HCT116 (cell line): ENCODE data around the gene SRRM2. TPM values are rescaled to one million over a fixed set of nuclear protein-coding genes. Genes with fewer than 3 reads are reported as not detected.

Experiments used
- ATAC-seq: fragments of 200-7000 bp; cut with Tn5 transposase; 2 replicates; pipeline ENCODE4 v1.9.1; 2020; ENCODE audit warnings: mild to moderate bottlenecking, moderate library complexity
- BruUV-seq: library from RNA; stranded (reverse); fragments of 400-500 nt; replicated peaks from 2 replicates; lab custom pipeline; 2021; lab: Mats Ljungman, UMichigan
- CTCF ChIA-PET: fragments of 300-600 bp; sonication (Branson Sonifier 250); formaldehyde crosslinking; loops from one replicate; lab custom pipeline; 2021; ENCODE audit warnings: antibody characterized with exemption; lab: Charles Lee
- POLR2A ChIA-PET: fragments of 300-600, 350-600 bp; sonication (Branson Sonifier 250); formaldehyde crosslinking; loops from one replicate; lab custom pipeline; 2021; ENCODE audit warnings: antibody characterized with exemption; lab: Charles Lee
- RAD21 ChIA-PET, 2 experiments: fragments of 300-600 bp; sonication (Branson Sonifier 250); formaldehyde crosslinking; loops; one replicate each; lab custom pipeline; 2023; ENCODE audit warnings: low total read pairs in 2 of 2; ENCODE audit not compliant: uncharacterized antibody in 2 of 2, unreplicated experiment in 2 of 2, low non-redundant PET in 1 of 2; lab: Charles Lee
- DNase-seq: peaks from one replicate; pipeline ENCODE4 v3.0.0-alpha.2; 2010; ENCODE audit warnings: low read depth, low spot score
- H2AFZ ChIP-seq: fragments of 200-600 bp; shearing (Covaris generic), sonication (generic); 2 replicates; pipeline ENCODE4 v1.6.1; 2017; ENCODE audit warnings: low read depth, mixed run types, mixed read lengths, antibody characterized with exemption, low read length; ENCODE audit not compliant: poor library complexity, severe bottlenecking
- H3K27ac ChIP-seq: 2 replicates; pipeline ENCODE4 v1.5.1; 2012; ENCODE audit warnings: low read depth, low read length
- H3K27me3 ChIP-seq: fragments of 200-600 bp; sonication (generic); 2 replicates; pipeline ENCODE4 v1.6.1; 2016; ENCODE audit warnings: mixed run types, low read length, mixed read lengths; ENCODE audit not compliant: insufficient read depth
- H3K36me3 ChIP-seq, 2 experiments: fragments of 200-500 bp in 1 of 2; fragments of 200-600 bp in 1 of 2; sonication (Bioruptor generic) in 1 of 2; sonication (generic) in 1 of 2; 2 replicates each; pipeline versions ENCODE4 v1.5.1 to v1.6.1; 2014 to 2016; ENCODE audit warnings: low read length in 2 of 2, inconsistent platforms in 1 of 2, mixed read lengths in 1 of 2, mixed run types in 1 of 2; ENCODE audit not compliant: insufficient read depth in 2 of 2, control insufficient read depth in 1 of 2
- H3K4me1 ChIP-seq, 2 experiments: fragments of 200-600 bp in 1 of 2; sonication (generic) in 1 of 2; 2 replicates each; pipeline versions ENCODE4 v1.5.1 to v1.6.1; 2012 to 2017; ENCODE audit warnings: low read length in 2 of 2, inconsistent platforms in 1 of 2, mild to moderate bottlenecking in 1 of 2, mixed read lengths in 1 of 2, mixed run types in 1 of 2, moderate library complexity in 1 of 2; ENCODE audit not compliant: insufficient read depth in 2 of 2, control insufficient read depth in 1 of 2
- H3K4me2 ChIP-seq: fragments of 200-600 bp; sonication (generic); 2 replicates; pipeline ENCODE4 v1.6.1; 2017; ENCODE audit warnings: mixed run types, low read length, mixed read lengths
- H3K4me3 ChIP-seq, 2 experiments: fragments of 200-600 bp in 1 of 2; sonication (generic) in 1 of 2; replicated peaks in 1 of 2; 2 replicates each; pipeline ENCODE4 v1.5.1; 2011 to 2016; ENCODE audit warnings: low read length in 2 of 2, control low read depth in 1 of 2, low read depth in 1 of 2, mild to moderate bottlenecking in 1 of 2, mixed read lengths in 1 of 2, mixed run types in 1 of 2
- H3K79me2 ChIP-seq: fragments of 200-600 bp; sonication (generic); 2 replicates; pipeline ENCODE4 v1.6.1; 2017; ENCODE audit warnings: mild to moderate bottlenecking, mixed run types, low read length, moderate library complexity, mixed read lengths; ENCODE audit not compliant: insufficient read depth
- H3K9ac ChIP-seq: fragments of 200-600 bp; sonication (generic); 2 replicates; pipeline ENCODE4 v1.6.1; 2016; ENCODE audit warnings: low read length, mixed read lengths
- H3K9me2 ChIP-seq: fragments of 200-600 bp; sonication (generic), shearing (Covaris generic); 2 replicates; pipeline ENCODE4 v1.6.1; 2017; ENCODE audit warnings: mixed run types, mild to moderate bottlenecking, moderate library complexity; ENCODE audit not compliant: insufficient read depth
- H3K9me3 ChIP-seq, 2 experiments: fragments of 200-500 bp in 1 of 2; fragments of 200-600 bp in 1 of 2; sonication (Bioruptor generic) in 1 of 2; sonication (generic) in 1 of 2; 2 replicates each; pipeline ENCODE4 v1.6.1; 2014 to 2017; ENCODE audit warnings: low read length in 2 of 2, mixed read lengths in 2 of 2, inconsistent platforms in 1 of 2, low read depth in 1 of 2, mild to moderate bottlenecking in 1 of 2, mixed run types in 1 of 2, moderate library complexity in 1 of 2; ENCODE audit not compliant: control insufficient read depth in 1 of 2, insufficient read depth in 1 of 2
- H4K20me1 ChIP-seq: fragments of 200-600 bp; sonication (generic), shearing (Covaris generic); 2 replicates; pipeline ENCODE4 v1.6.1; 2017; ENCODE audit warnings: mixed run types, mild to moderate bottlenecking, moderate library complexity; ENCODE audit not compliant: insufficient read depth
- CBX3 ChIP-seq: IDR thresholded peaks from 2 replicates; pipeline ENCODE4 v1.6.1; 2012; ENCODE audit warnings: low read depth
- EGR1 ChIP-seq: IDR thresholded peaks from 2 replicates; pipeline ENCODE4 v1.6.1; 2012; ENCODE audit warnings: low read depth
- ELF1 ChIP-seq: IDR thresholded peaks from 2 replicates; pipeline ENCODE4 v1.6.1; 2012; ENCODE audit warnings: low read depth, borderline replicate concordance
- EZH2 ChIP-seq: fragments of 200-600 bp; sonication (generic); IDR thresholded peaks from 2 replicates; pipeline ENCODE4 v1.6.1; 2017; ENCODE audit warnings: antibody characterized with exemption, mixed run types
- EZH2phosphoT487 ChIP-seq: fragments of 200-600 bp; IDR thresholded peaks from 2 replicates; pipeline ENCODE4 v1.6.1; 2018; ENCODE audit warnings: antibody characterized with exemption, borderline replicate concordance
- JUND ChIP-seq: IDR thresholded peaks from 2 replicates; pipeline ENCODE4 v1.6.1; 2012
- POLR2A ChIP-seq: IDR thresholded peaks from 2 replicates; pipeline ENCODE4 v1.7.0; 2011; ENCODE audit warnings: borderline replicate concordance; ENCODE audit not compliant: insufficient read depth, insufficient read length; ENCODE audit errors: extremely low read depth
- SIN3A ChIP-seq: IDR thresholded peaks from 2 replicates; pipeline ENCODE4 v1.6.1; 2012; ENCODE audit warnings: low read depth
- SP1 ChIP-seq: IDR thresholded peaks from 2 replicates; pipeline ENCODE4 v1.6.1; 2012; ENCODE audit warnings: low read depth
- SRF ChIP-seq: IDR thresholded peaks from 2 replicates; pipeline ENCODE4 v1.6.1; 2012; ENCODE audit warnings: low read depth
- TCF7L2 ChIP-seq: IDR thresholded peaks from 2 replicates; pipeline ENCODE4 v1.7.0; 2011; ENCODE audit warnings: borderline replicate concordance, inconsistent platforms; ENCODE audit not compliant: insufficient read depth, insufficient read length; ENCODE audit errors: extremely low read depth
- YY1 ChIP-seq: IDR thresholded peaks from 2 replicates; pipeline ENCODE4 v1.6.1; 2011; ENCODE audit warnings: low read length, low read depth, moderate library complexity, mild to moderate bottlenecking; ENCODE audit not compliant: insufficient replicate concordance; ENCODE audit errors: extremely low read depth
- ZFX ChIP-seq: fragments of 450-650 bp; IDR thresholded peaks from 2 replicates; pipeline ENCODE4 v1.6.1; 2017
- ZNF274 ChIP-seq: fragments of 200-500 bp; sonication (Bioruptor generic); IDR thresholded peaks from 2 replicates; pipeline ENCODE4 v1.6.1; 2014; ENCODE audit warnings: mild to moderate bottlenecking, low read depth, low read length, inconsistent platforms
- intact Hi-C: fragments of 100-400 bp; cut with micrococcal nuclease; formaldehyde crosslinking; loops from 2 replicates; pipeline ENCODE4 v1.10.0; 2022
- total RNA-seq: library from RNA; stranded (reverse); gene quantifications from one replicate; pipeline ENCODE4 v1.2.1, GENCODE V29; 2021; ENCODE audit not compliant: unreplicated experiment
- TF ChIP-seq, protein P1 (sequence below): IDR thresholded peaks from 2 replicates; pipeline ENCODE4 v1.6.1; 2012
- TF ChIP-seq, protein P2 (sequence below): IDR thresholded peaks from 2 replicates; pipeline ENCODE4 v1.6.1; 2011; ENCODE audit warnings: mild to moderate bottlenecking, low read length, moderate library complexity; ENCODE audit not compliant: insufficient replicate concordance; ENCODE audit errors: extremely low read depth

SRRM2 gene
- total RNA-seq, 1 experiment from 2014 or later, result 541 TPM

DNA sequence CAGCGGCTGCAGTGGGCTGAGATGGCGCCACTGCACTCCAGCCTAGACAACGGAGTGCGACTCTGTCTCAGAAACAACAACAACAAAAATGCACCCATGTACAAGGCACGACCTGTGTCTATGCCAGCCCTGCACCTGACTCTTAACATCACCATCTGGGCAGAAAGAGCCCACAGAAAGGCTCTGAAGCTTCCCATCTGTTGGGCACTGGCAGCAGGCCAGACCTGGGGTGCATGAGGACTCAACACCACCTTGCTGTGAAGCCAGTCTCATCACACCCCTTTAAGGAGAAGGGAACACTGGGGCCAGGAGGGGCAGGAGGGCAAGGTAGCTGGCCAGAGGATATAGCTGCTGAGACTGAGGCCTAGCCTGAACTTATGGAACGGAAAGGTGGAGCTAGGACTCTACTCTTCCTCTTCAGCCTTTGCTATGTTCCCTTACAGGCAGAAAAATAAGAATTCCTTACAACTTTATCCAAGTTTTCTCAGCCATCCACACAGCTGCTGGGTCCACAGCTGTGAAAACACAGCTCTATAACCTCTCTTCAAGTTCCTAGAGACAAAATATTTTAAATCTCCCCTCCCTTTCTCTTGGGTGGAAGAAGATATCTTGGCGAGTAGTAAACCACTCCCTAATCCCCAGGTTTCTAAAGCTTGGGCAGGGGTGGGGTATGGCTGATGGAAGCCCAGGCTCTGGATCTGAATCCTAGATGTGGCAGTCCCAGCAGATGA lies 21.9 kb downstream of the SRRM2 start:
- H3K36me3 ChIP-seq, result peaks cover 19 to 45% of the 10 kb centered on the region in 2 experiments
- H3K4me3 ChIP-seq, result no peak overlapping the region
- no peak for ATAC-seq
- TF ChIP-seq EZH2, result no peak
- TF ChIP-seq YY1, result no peak
- no peak for TF ChIP-seq TCF7L2
- TF ChIP-seq, protein P1, sequence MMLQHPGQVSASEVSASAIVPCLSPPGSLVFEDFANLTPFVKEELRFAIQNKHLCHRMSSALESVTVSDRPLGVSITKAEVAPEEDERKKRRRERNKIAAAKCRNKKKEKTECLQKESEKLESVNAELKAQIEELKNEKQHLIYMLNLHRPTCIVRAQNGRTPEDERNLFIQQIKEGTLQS, result no peak
- no peak for TF ChIP-seq SIN3A
- no TSS peak for BruUV-seq
- H3K27ac ChIP-seq, result peak overlapping the region; percentile 26; the same call in 1 of the 2 replicates
- H3K79me2 ChIP-seq, result peaks cover 75% of the 10 kb centered on the region
- intact Hi-C loops, result no loop called here
- H3K9me2 ChIP-seq, result no peaks in the 10 kb centered on the region
- no peak overlapping the region for H3K4me2 ChIP-seq
- no peak overlapping the region for H3K9ac ChIP-seq
- H3K27me3 ChIP-seq, result no peaks in the 10 kb centered on the region
- RAD21 ChIA-PET, result no interaction called here
- no peak overlapping the region for H2AFZ ChIP-seq
- DNase-seq, result no peak
- H3K9me3 ChIP-seq, result no peaks in the 10 kb centered on the region
- POLR2A ChIA-PET, result interaction anchor here (1.0 kb wide), 1 partner anchor 10 kb away, joined by 3 read pairs; no protein-coding TSS in a partner anchor
- H3K4me1 ChIP-seq, result peaks cover 11 to 46% of the 10 kb centered on the region in 2 experiments
- CTCF ChIA-PET, result no interaction called here
- H4K20me1 ChIP-seq, result no peaks in the 10 kb centered on the region; the same call in 1 of the 2 replicates

DNA sequence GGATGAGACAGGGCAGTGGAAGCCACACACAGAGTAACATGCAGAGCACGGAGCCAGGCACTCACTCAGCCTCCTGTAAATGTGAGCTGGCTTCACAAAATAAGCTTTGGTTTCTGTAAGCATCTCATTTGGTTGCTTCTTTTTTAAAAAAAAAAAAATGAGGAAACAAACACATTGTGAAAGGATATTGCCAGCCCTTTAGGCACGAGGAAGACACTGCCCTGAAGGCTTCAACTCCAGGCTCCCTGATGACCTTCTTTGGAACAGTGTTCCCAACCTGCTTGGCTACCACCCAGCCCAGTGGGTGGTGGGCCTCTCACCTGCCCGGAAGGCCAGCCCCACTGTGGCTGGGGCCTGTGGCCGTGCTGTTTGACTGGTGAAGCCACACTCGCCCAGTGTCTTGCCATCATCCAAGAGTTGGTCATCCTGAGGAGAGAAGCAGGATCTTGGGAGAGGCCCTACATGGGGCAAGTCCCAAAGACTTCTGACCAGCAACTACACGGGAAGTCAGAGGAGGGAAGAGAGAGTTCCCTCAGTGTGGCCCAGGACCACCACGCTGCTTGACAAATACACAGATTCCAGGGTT lies 22.8 kb downstream of the SRRM2 start:
- POLR2A ChIA-PET, result interaction anchor here (1.0 kb wide), 1 partner anchor 11 kb away, joined by 3 read pairs; no protein-coding TSS in a partner anchor
- BruUV-seq, result no TSS peak
- Histone ChIP-seq H3K36me3 (peaks cover 15 to 36% of the 10 kb centered on the region in 2 experiments), H3K4me2 (peak overlapping the region; percentile 78), H3K27ac (no peak overlapping the region), H2AFZ (no peak overlapping the region), H3K79me2 (peaks cover 66% of the 10 kb centered on the region)
- RAD21 ChIA-PET, result no interaction called here
- ATAC-seq, result no peak
- intact Hi-C loops, result no loop called here
- CTCF ChIA-PET, result no interaction called here
- TF ChIP-seq SRF, result no peak
- TF ChIP-seq, protein P2, sequence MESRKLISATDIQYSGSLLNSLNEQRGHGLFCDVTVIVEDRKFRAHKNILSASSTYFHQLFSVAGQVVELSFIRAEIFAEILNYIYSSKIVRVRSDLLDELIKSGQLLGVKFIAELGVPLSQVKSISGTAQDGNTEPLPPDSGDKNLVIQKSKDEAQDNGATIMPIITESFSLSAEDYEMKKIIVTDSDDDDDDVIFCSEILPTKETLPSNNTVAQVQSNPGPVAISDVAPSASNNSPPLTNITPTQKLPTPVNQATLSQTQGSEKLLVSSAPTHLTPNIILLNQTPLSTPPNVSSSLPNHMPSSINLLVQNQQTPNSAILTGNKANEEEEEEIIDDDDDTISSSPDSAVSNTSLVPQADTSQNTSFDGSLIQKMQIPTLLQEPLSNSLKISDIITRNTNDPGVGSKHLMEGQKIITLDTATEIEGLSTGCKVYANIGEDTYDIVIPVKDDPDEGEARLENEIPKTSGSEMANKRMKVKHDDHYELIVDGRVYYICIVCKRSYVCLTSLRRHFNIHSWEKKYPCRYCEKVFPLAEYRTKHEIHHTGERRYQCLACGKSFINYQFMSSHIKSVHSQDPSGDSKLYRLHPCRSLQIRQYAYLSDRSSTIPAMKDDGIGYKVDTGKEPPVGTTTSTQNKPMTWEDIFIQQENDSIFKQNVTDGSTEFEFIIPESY, result no peak
- TF ChIP-seq JUND, result no peak
- TF ChIP-seq EZH2, result no peak
- TF ChIP-seq YY1, result no peak
- no peak for TF ChIP-seq ELF1
- no peak for TF ChIP-seq CBX3
- TF ChIP-seq ZNF274, result no peak
- no peak for TF ChIP-seq POLR2A
- no peak for TF ChIP-seq SP1
- TF ChIP-seq EGR1, result no peak
- TF ChIP-seq TCF7L2, result no peak
- no peak for TF ChIP-seq ZFX
- no peak for TF ChIP-seq EZH2phosphoT487
- TF ChIP-seq, all 23 proteins: peak for 0
- DNase-seq, result no peak
- Histone ChIP-seq H3K9ac (peak overlapping the region; percentile 91; the same call in 1 of the 2 replicates), H3K27me3 (no peaks in the 10 kb centered on the region), H3K9me3 (no peaks in the 10 kb centered on the region), H4K20me1 (no peaks in the 10 kb centered on the region; the same call in 1 of the 2 replicates), H3K4me1 (peaks cover 11 to 37% of the 10 kb centered on the region in 2 experiments), H3K9me2 (no peaks in the 10 kb centered on the region), H3K4me3 (no peak overlapping the region; a peak in 1 of 4 replicates)
